Measurements from ENCODE around the gene F2R.

F2R gene

GRCh38 chr5:76720988-76721569 lies 5.2 kb downstream of the F2R start:
- no peak for ATAC-seq
- no peak for TF ChIP-seq CSRNP3 (CRISPR knock-in tag; IDR thresholded peaks at IDR 0.05)
- TF ChIP-seq PPARA (CRISPR knock-in tag; IDR thresholded peaks at IDR 0.05; ENCODE audit: borderline replicate concordance): no peak
- TF ChIP-seq RARB (CRISPR knock-in tag; IDR thresholded peaks at IDR 0.05): no peak
- TF ChIP-seq ISL1 (CRISPR knock-in tag; IDR thresholded peaks at IDR 0.05): no peak
- TF ChIP-seq ZNF70 (CRISPR knock-in tag; IDR thresholded peaks at IDR 0.05): no peak
- TF ChIP-seq ZFP3 (CRISPR knock-in tag; IDR thresholded peaks at IDR 0.05): no peak
- no peak for TF ChIP-seq ZC3H10 (CRISPR knock-in tag; IDR thresholded peaks at IDR 0.05)
- TF ChIP-seq CSDC2 (CRISPR knock-in tag; IDR thresholded peaks at IDR 0.05): no peak
- TF ChIP-seq GLIS3 (CRISPR knock-in tag; IDR thresholded peaks at IDR 0.05): no peak
- no peak for TF ChIP-seq TOX (CRISPR knock-in tag; IDR thresholded peaks at IDR 0.05; ENCODE audit: borderline replicate concordance)
- no peak for TF ChIP-seq OSR1 (CRISPR knock-in tag; IDR thresholded peaks at IDR 0.05)
- TF ChIP-seq, protein P1, sequence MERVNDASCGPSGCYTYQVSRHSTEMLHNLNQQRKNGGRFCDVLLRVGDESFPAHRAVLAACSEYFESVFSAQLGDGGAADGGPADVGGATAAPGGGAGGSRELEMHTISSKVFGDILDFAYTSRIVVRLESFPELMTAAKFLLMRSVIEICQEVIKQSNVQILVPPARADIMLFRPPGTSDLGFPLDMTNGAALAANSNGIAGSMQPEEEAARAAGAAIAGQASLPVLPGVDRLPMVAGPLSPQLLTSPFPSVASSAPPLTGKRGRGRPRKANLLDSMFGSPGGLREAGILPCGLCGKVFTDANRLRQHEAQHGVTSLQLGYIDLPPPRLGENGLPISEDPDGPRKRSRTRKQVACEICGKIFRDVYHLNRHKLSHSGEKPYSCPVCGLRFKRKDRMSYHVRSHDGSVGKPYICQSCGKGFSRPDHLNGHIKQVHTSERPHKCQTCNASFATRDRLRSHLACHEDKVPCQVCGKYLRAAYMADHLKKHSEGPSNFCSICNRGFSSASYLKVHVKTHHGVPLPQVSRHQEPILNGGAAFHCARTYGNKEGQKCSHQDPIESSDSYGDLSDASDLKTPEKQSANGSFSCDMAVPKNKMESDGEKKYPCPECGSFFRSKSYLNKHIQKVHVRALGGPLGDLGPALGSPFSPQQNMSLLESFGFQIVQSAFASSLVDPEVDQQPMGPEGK (CRISPR knock-in tag; IDR thresholded peaks at IDR 0.05; ENCODE audit: borderline replicate concordance): no peak

DNA sequence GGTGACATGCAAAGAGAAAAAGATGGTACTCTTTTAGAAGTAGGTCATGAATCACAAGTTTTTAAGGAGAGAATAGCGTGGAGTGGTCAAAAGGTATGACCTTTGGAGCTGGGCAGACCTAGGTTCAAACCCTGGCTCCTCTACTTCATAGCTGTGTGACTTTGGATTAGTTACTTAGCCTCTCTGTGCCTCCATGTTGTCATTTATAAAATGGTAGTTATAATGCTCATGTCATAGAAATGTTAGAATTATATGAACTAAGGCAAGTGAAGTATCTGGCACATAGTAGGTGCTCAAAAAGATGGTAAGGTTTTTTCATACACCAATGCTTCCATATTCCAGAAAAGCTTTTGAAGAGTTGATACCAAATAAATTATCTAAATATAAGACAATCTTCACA lies 7.3 kb downstream of the F2R start:
- ATAC-seq: no peak
- TF ChIP-seq, protein P2, sequence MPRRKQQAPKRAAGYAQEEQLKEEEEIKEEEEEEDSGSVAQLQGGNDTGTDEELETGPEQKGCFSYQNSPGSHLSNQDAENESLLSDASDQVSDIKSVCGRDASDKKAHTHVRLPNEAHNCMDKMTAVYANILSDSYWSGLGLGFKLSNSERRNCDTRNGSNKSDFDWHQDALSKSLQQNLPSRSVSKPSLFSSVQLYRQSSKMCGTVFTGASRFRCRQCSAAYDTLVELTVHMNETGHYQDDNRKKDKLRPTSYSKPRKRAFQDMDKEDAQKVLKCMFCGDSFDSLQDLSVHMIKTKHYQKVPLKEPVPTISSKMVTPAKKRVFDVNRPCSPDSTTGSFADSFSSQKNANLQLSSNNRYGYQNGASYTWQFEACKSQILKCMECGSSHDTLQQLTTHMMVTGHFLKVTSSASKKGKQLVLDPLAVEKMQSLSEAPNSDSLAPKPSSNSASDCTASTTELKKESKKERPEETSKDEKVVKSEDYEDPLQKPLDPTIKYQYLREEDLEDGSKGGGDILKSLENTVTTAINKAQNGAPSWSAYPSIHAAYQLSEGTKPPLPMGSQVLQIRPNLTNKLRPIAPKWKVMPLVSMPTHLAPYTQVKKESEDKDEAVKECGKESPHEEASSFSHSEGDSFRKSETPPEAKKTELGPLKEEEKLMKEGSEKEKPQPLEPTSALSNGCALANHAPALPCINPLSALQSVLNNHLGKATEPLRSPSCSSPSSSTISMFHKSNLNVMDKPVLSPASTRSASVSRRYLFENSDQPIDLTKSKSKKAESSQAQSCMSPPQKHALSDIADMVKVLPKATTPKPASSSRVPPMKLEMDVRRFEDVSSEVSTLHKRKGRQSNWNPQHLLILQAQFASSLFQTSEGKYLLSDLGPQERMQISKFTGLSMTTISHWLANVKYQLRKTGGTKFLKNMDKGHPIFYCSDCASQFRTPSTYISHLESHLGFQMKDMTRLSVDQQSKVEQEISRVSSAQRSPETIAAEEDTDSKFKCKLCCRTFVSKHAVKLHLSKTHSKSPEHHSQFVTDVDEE (CRISPR knock-in tag; IDR thresholded peaks at IDR 0.05): no peak
- no peak for TF ChIP-seq CREB5 (CRISPR knock-in tag; IDR thresholded peaks at IDR 0.05; ENCODE audit: low read depth)
- TF ChIP-seq TCF4 (CRISPR knock-in tag; IDR thresholded peaks at IDR 0.05; ENCODE audit: borderline replicate concordance): no peak
- TF ChIP-seq, protein P1 (CRISPR knock-in tag; IDR thresholded peaks at IDR 0.05; ENCODE audit: borderline replicate concordance): no peak
- no peak for TF ChIP-seq CSRNP3 (CRISPR knock-in tag; IDR thresholded peaks at IDR 0.05)
- no peak for TF ChIP-seq POU6F1 (CRISPR knock-in tag; IDR thresholded peaks at IDR 0.05; ENCODE audit: borderline replicate concordance, low read depth)
- TF ChIP-seq SNAI2 (CRISPR knock-in tag; IDR thresholded peaks at IDR 0.05): no peak
- TF ChIP-seq ARNTL (CRISPR knock-in tag; IDR thresholded peaks at IDR 0.05; ENCODE audit: borderline replicate concordance, low read depth): no peak
- TF ChIP-seq ZFP3 (CRISPR knock-in tag; IDR thresholded peaks at IDR 0.05): no peak
- TF ChIP-seq OSR1 (CRISPR knock-in tag; IDR thresholded peaks at IDR 0.05): no peak

Data from SK-N-SH treated with all-trans-retinoic acid at 6 μM for 48 hours (cell line).